BLaER1 (cell line): ENCODE results near the gene TAF12.
"Not testable (repeated sequence)": the region's sequence is repeated elsewhere in the genome, so short reads cannot be mapped to it uniquely, and the experiment has no call there.

Experiments
- H3K27ac ChIP-seq: shearing (Covaris generic); formaldehyde crosslinking; 2 replicates; pipeline ENCODE4 v1.8.1; 2022
- H3K27me3 ChIP-seq: shearing (Covaris generic); formaldehyde crosslinking; 2 replicates; pipeline ENCODE4 v1.8.1; 2022
- H3K36me3 ChIP-seq: shearing (Covaris generic); formaldehyde crosslinking; 2 replicates; pipeline ENCODE4 v1.8.1; 2022
- H3K4me1 ChIP-seq: shearing (Covaris generic); formaldehyde crosslinking; 2 replicates; pipeline ENCODE4 v1.8.1; 2022
- H3K4me2 ChIP-seq: shearing (Covaris generic); formaldehyde crosslinking; 2 replicates; pipeline ENCODE4 v1.8.1; 2022
- H3K4me3 ChIP-seq: shearing (Covaris generic); formaldehyde crosslinking; 2 replicates; pipeline ENCODE4 v1.8.1; 2022
- H3K9ac ChIP-seq: shearing (Covaris generic); formaldehyde crosslinking; 2 replicates; pipeline ENCODE4 v1.8.1; 2022
- H3K9me3 ChIP-seq: shearing (Covaris generic); formaldehyde crosslinking; 2 replicates; pipeline ENCODE4 v1.8.1; 2022
- H4K20me1 ChIP-seq: shearing (Covaris generic); formaldehyde crosslinking; 2 replicates; pipeline ENCODE4 v1.8.1; 2022
- Cebpa-rat ChIP-seq: shearing (Covaris generic); IDR thresholded peaks from 2 replicates; pipeline ENCODE4 v1.8.1; 2022

TAF12 gene

DNA sequence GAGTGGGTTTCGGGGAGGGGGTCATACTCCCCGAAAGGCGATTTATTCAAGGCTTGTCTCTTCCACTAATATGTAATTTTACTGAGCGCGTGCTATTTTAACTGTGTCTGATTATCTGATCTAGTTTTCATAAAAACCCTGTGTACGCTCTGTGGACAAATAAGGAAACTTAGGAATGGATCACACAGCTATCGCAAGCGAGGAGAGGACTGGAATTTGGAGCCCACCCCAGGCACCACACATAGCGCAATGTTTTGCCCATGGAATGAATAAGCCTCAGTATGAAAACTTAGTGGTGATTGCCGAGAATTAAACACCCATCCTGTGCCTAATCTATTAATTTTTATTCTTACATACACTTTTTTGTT is 60.6 kb downstream of the TAF12 start:
- peak overlapping the region; percentile 95 for H3K4me3 ChIP-seq
- peak overlapping the region; percentile 98 for H3K4me2 ChIP-seq
- peak overlapping the region; percentile 94 for H3K9ac ChIP-seq
- peaks cover 38% of the 10 kb centered on the region for H3K36me3 ChIP-seq
- peaks cover 44% of the 10 kb centered on the region for H4K20me1 ChIP-seq
- peaks cover 35% of the 10 kb centered on the region for H3K4me1 ChIP-seq
- H3K9me3 ChIP-seq: no peaks in the 10 kb centered on the region
- H3K27ac ChIP-seq: peak overlapping the region; percentile 91
- TF ChIP-seq Cebpa-rat: no peak
- no peaks in the 10 kb centered on the region for H3K27me3 ChIP-seq

- Histone ChIP-seq H3K9ac (peak overlapping the region; percentile 94), H3K9me3 (no peaks in the 10 kb centered on the region), H3K36me3 (peaks cover 43% of the 10 kb centered on the region), H3K27me3 (no peaks in the 10 kb centered on the region), H3K4me1 (peaks cover 36% of the 10 kb centered on the region), H4K20me1 (peaks cover 45% of the 10 kb centered on the region), H3K27ac (peak overlapping the region; percentile 91), H3K4me2 (peak overlapping the region; percentile 98), H3K4me3 (peak overlapping the region; percentile 95)
- TF ChIP-seq Cebpa-rat: no peak
Measured at GRCh38 chr1:28581531-28582247, 61.2 kb downstream of the TAF12 start.

DNA sequence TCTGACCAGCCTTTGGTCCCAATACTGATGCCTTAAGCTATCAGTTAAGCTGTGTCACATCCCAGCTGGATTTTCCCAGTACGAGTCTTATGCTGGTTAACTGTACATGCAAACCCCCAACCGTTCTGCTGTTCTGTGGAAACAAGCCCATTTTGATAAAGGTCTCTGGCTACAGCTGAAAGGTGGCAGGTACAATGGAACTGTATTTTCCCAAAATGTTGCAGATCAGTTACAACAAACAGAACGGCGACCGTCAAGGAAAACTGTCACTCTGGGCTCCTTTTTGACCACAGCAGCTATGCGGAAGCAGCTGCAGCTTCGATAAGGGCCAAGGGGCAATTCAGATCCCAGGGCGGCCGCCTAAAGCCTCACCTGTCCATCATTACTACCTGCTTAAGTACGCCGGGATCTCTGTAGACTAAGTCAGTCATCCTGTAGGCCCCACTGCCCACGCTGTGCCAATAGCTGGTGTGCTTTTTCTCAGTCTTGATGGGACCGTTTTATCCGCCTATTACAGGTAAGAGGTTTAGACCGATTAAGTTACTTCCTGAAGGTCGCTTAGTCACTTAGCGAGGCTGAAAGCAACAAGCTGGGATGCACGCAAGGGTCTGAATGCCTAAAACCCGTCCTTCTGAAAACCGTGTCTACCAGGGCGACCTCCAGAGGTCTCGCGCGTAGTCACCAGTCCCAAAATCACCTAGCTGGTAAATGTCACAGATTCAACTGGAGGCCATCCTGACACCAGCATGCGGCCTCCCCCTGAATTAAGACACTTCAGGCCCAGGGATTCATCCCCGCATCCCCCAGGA is 61.9 kb downstream of the TAF12 start:
- Histone ChIP-seq H3K36me3 (peaks cover 51% of the 10 kb centered on the region), H4K20me1 (peaks cover 45% of the 10 kb centered on the region), H3K9ac (peak overlapping the region; percentile 94), H3K4me1 (peaks cover 36% of the 10 kb centered on the region), H3K27ac (peak overlapping the region; percentile 91), H3K9me3 (no peaks in the 10 kb centered on the region), H3K27me3 (no peaks in the 10 kb centered on the region), H3K4me2 (peak overlapping the region; percentile 98), H3K4me3 (peak overlapping the region; percentile 95)
- no peak for TF ChIP-seq Cebpa-rat

- TF ChIP-seq Cebpa-rat: no peak
- Histone ChIP-seq H3K9me3 (no peaks in the 10 kb centered on the region), H3K27me3 (no peaks in the 10 kb centered on the region), H3K9ac (peak overlapping the region; percentile 94), H3K36me3 (peaks cover 66% of the 10 kb centered on the region), H3K4me2 (peak overlapping the region; percentile 98), H3K4me3 (peak overlapping the region; percentile 95), H4K20me1 (peaks cover 45% of the 10 kb centered on the region), H3K27ac (no peak overlapping the region), H3K4me1 (peaks cover 36% of the 10 kb centered on the region)
Measured at GRCh38 chr1:28579401-28579800, 63.5 kb downstream of the TAF12 start.

GRCh38 chr1:28578696-28579218 is 64.1 kb downstream of the TAF12 start:
- H3K9ac ChIP-seq: peak overlapping the region; percentile 94; the same call in 1 of the 2 replicates
- H3K27ac ChIP-seq: no peak overlapping the region
- H3K27me3 ChIP-seq: no peaks in the 10 kb centered on the region
- H4K20me1 ChIP-seq: peaks cover 45% of the 10 kb centered on the region
- H3K4me1 ChIP-seq: peaks cover 36% of the 10 kb centered on the region
- H3K4me3 ChIP-seq: no peak overlapping the region
- H3K4me2 ChIP-seq: peak overlapping the region; percentile 98; the same call in 1 of the 2 replicates
- H3K9me3 ChIP-seq: no peaks in the 10 kb centered on the region
- H3K36me3 ChIP-seq: peaks cover 72% of the 10 kb centered on the region
- no peak for TF ChIP-seq Cebpa-rat

DNA sequence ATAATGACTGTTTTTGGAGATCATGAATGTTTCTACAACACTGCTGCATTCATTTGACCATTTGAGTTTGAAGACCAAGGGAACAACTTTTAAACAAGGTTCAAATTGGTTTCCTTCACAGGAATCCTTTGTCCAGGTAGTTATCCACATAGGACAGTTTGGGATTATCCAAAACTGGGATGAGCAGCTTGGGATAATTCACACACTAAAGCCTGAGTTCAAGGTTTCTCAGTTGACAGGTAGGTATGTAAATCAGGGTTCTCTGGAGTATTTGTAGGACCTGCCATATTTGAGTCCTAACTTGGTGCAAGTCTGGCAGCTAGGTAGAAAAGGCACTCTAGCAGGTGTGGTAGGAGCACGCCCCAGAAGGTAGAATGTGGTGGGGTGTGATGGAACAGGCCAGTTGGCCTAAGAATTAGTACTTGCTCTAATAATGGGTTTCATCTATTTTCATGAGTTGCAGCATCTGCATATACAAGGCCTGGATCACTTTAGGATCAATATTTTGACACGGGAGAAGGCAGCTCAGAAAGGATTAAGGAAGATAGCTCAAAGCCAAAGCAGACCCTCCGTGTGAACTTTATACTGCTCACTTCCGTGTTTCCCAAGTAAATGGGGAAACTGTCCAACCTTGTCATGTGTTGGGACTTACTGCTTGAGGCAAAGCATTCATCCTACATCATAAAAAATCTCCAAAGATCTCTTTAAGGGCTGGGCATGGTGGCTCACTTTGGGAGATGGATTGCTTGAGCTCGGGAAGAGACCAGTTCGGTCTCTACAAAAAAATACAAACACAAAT is 64.9 kb downstream of the TAF12 start:
- H3K4me2 ChIP-seq: no peak overlapping the region
- H4K20me1 ChIP-seq: peaks cover 45% of the 10 kb centered on the region
- no peaks in the 10 kb centered on the region for H3K9me3 ChIP-seq
- no peak overlapping the region for H3K9ac ChIP-seq
- no peak overlapping the region for H3K4me3 ChIP-seq
- H3K27ac ChIP-seq: no peak overlapping the region
- peaks cover 36% of the 10 kb centered on the region for H3K4me1 ChIP-seq
- H3K27me3 ChIP-seq: no peaks in the 10 kb centered on the region
- TF ChIP-seq Cebpa-rat: no peak
- peaks cover 81% of the 10 kb centered on the region for H3K36me3 ChIP-seq

GRCh38 chr1:28577052-28577678 is 65.7 kb downstream of the TAF12 start:
- H3K27ac ChIP-seq: no peak overlapping the region

GRCh38 chr1:28573564-28573963 is 69.3 kb downstream of the TAF12 start:
- Histone ChIP-seq H3K27me3 (no peaks in the 10 kb centered on the region), H3K36me3 (peaks cover 97% of the 10 kb centered on the region), H3K9me3 (no peaks in the 10 kb centered on the region), H3K4me2 (no peak overlapping the region), H4K20me1 (peaks cover 14% of the 10 kb centered on the region), H3K9ac (no peak overlapping the region), H3K27ac (no peak overlapping the region), H3K4me3 (no peak overlapping the region), H3K4me1 (peaks cover 12% of the 10 kb centered on the region)
- no peak for TF ChIP-seq Cebpa-rat

More at GRCh38 chr1:28577052-28577678, 65.7 kb downstream of the TAF12 start:
- Histone ChIP-seq H3K27me3 (no peaks in the 10 kb centered on the region), H3K36me3 (peaks cover 88% of the 10 kb centered on the region), H3K4me3 (no peak overlapping the region), H4K20me1 (peaks cover 45% of the 10 kb centered on the region), H3K9ac (no peak overlapping the region), H3K9me3 (no peaks in the 10 kb centered on the region), H3K4me1 (peaks cover 33% of the 10 kb centered on the region), H3K4me2 (no peak overlapping the region)
- no peak for TF ChIP-seq Cebpa-rat

GRCh38 chr1:28572891-28573290 is 70.0 kb downstream of the TAF12 start:
- not testable (repeated sequence) for H4K20me1 ChIP-seq, H3K4me2 ChIP-seq
- H3K36me3 ChIP-seq: peaks cover 97% of the 10 kb centered on the region

More at GRCh38 chr1:28572891-28573290, 70.0 kb downstream of the TAF12 start:
- not testable (repeated sequence) for H3K9ac ChIP-seq, H3K27me3 ChIP-seq, H3K4me1 ChIP-seq, H3K27ac ChIP-seq, H3K4me3 ChIP-seq, H3K9me3 ChIP-seq
